GM23338 (cell line): Measurements from ENCODE around the gene JDP2. TPM values are rescaled to one million over a fixed set of nuclear protein-coding genes. Genes with fewer than 3 reads are reported as not detected.

Experiments
- ATAC-seq: fragments of 200-7000 bp; cut with Tn5 transposase; 3 replicates; pipeline ENCODE4 v1.9.1; 2020
- DNase-seq: peaks from one replicate; pipeline ENCODE4 v3.0.0-alpha.2; 2015; ENCODE audit warnings: low spot score
- H2AFZ ChIP-seq: fragments of 200-600 bp; sonication (generic); 2 replicates; pipeline ENCODE4 v1.8.0; 2016; ENCODE audit warnings: antibody characterized with exemption, mild to moderate bottlenecking, moderate library complexity
- H3F3A ChIP-seq: fragments of 200-600 bp; sonication (generic); replicated peaks from 2 replicates; pipeline ENCODE4 v1.8.0; 2017; ENCODE audit warnings: antibody characterized with exemption, mixed run types, low read depth
- H3K27ac ChIP-seq: fragments of 200-600 bp; sonication (generic); 2 replicates; pipeline ENCODE4 v1.6.1; 2016; ENCODE audit warnings: low read depth
- H3K27me3 ChIP-seq: fragments of 200-600 bp; sonication (generic); 2 replicates; pipeline ENCODE4 v1.8.0; 2016; ENCODE audit warnings: mild to moderate bottlenecking, mixed run types, moderate library complexity; ENCODE audit not compliant: insufficient read depth
- H3K36me3 ChIP-seq: fragments of 200-600 bp; sonication (generic); 2 replicates; pipeline ENCODE4 v1.8.0; 2016; ENCODE audit warnings: mild to moderate bottlenecking; ENCODE audit not compliant: insufficient read depth
- H3K4me1 ChIP-seq: fragments of 200-600 bp; sonication (generic); 2 replicates; pipeline ENCODE4 v1.8.0; 2016; ENCODE audit warnings: mild to moderate bottlenecking, moderate library complexity; ENCODE audit not compliant: insufficient read depth
- H3K4me2 ChIP-seq: fragments of 200-600 bp; sonication (generic); 2 replicates; pipeline ENCODE4 v1.7.1; 2017; ENCODE audit warnings: mixed run types
- H3K4me3 ChIP-seq: fragments of 200-600 bp; sonication (generic); 2 replicates; pipeline ENCODE4 v1.6.1; 2016; ENCODE audit warnings: mixed run types
- H3K79me2 ChIP-seq: fragments of 200-600 bp; sonication (generic); replicated peaks from 2 replicates; pipeline ENCODE4 v1.8.0; 2017; ENCODE audit warnings: mild to moderate bottlenecking; ENCODE audit not compliant: insufficient read depth
- H3K9me2 ChIP-seq: fragments of 200-600 bp; sonication (generic); 2 replicates; pipeline ENCODE4 v1.8.0; 2017; ENCODE audit not compliant: insufficient read depth
- H4K20me1 ChIP-seq: fragments of 200-600 bp; sonication (generic); replicated peaks from 2 replicates; pipeline ENCODE4 v1.8.0; 2017; ENCODE audit warnings: mild to moderate bottlenecking; ENCODE audit not compliant: insufficient read depth
- H3K27ac Mint-ChIP-seq: 2 replicates; pipeline ENCODE4 v1.8.0; 2020; ENCODE audit warnings: inconsistent platforms, mild to moderate bottlenecking, moderate library complexity, mixed read lengths
- H3K27me3 Mint-ChIP-seq: 3 replicates; pipeline ENCODE4 v1.8.0; 2022; ENCODE audit warnings: low read depth, mild to moderate bottlenecking, moderate library complexity, mixed read lengths, inconsistent platforms; ENCODE audit not compliant: insufficient read depth, poor library complexity
- H3K36me3 Mint-ChIP-seq: 3 replicates; pipeline ENCODE4 v1.8.0; 2021; ENCODE audit warnings: low read depth, mild to moderate bottlenecking, inconsistent platforms, moderate library complexity, mixed read lengths
- H3K4me1 Mint-ChIP-seq: 3 replicates; pipeline ENCODE4 v1.8.0; 2020; ENCODE audit warnings: mild to moderate bottlenecking, inconsistent platforms, mixed read lengths
- H3K4me3 Mint-ChIP-seq: 3 replicates; pipeline ENCODE4 v1.8.0; 2021; ENCODE audit warnings: moderate library complexity, mild to moderate bottlenecking, inconsistent platforms, mixed read lengths
- H3K9me3 Mint-ChIP-seq: 3 replicates; pipeline ENCODE4 v1.8.0; 2020; ENCODE audit warnings: moderate library complexity, mild to moderate bottlenecking, inconsistent platforms, mixed read lengths
- CREB1 ChIP-seq: fragments of 250-450 bp; sonication (Bioruptor Pico); IDR thresholded peaks from 2 replicates; pipeline ENCODE4 v1.5.0; 2020; ENCODE audit warnings: low read depth, mild to moderate bottlenecking, moderate library complexity
- EZH2 ChIP-seq: fragments of 200-600 bp; sonication (generic); IDR thresholded peaks from one replicate; pipeline ENCODE4 v1.8.0; 2017; ENCODE audit warnings: antibody characterized with exemption, mild to moderate bottlenecking, low read depth; ENCODE audit not compliant: unreplicated experiment
- EZH2phosphoT487 ChIP-seq: fragments of 200-600 bp; sonication (generic); IDR thresholded peaks from one replicate; pipeline ENCODE4 v1.8.1; 2018; ENCODE audit warnings: antibody characterized with exemption; ENCODE audit not compliant: unreplicated experiment
- JUNB ChIP-seq: IDR thresholded peaks from one replicate; pipeline ENCODE4 v1.6.1; 2016; ENCODE audit warnings: antibody characterized with exemption; ENCODE audit not compliant: unreplicated experiment
- NANOG ChIP-seq: IDR thresholded peaks from 2 replicates; pipeline ENCODE4 v1.6.1; 2016; ENCODE audit warnings: antibody characterized with exemption, borderline replicate concordance
- POLR2AphosphoS5 ChIP-seq: IDR thresholded peaks from 2 replicates; pipeline ENCODE4 v1.6.1; 2016; ENCODE audit warnings: antibody characterized with exemption, low read depth
- STAT1 ChIP-seq: IDR thresholded peaks from one replicate; pipeline ENCODE4 v1.6.1; 2016; ENCODE audit warnings: antibody characterized with exemption; ENCODE audit not compliant: unreplicated experiment
- ZNF114 ChIP-seq: fragments of 250-450 bp; sonication (Bioruptor Pico); IDR thresholded peaks from 2 replicates; pipeline ENCODE4 v1.5.0; 2020; ENCODE audit warnings: mild to moderate bottlenecking, moderate library complexity
- ZNF331 ChIP-seq: fragments of 250-450 bp; sonication (Bioruptor Pico); IDR thresholded peaks from 2 replicates; pipeline ENCODE4 v1.5.0; 2020; ENCODE audit warnings: low read depth, mild to moderate bottlenecking, moderate library complexity
- polyA plus RNA-seq: library from polyadenylated mRNA; unstranded; fragments of >200 nt; fragmentation: Nextera tagmentation; extraction: Ambion mirVana; gene quantifications from 2 replicates; pipeline ENCODE4 v1.2.1, GENCODE V29; 2016
- total RNA-seq: library from RNA; depleted of rRNA; stranded (reverse); fragments of >200 nt; shearing (Covaris generic); gene quantifications from 2 replicates; pipeline ENCODE4 v1.2.3, GENCODE V29; 2014
- TF ChIP-seq, protein P1 (sequence below), 2 experiments: fragments of 200-600 bp in 1 of 2; sonication (generic) in 1 of 2; conservative IDR thresholded peaks; 2 replicates each; pipeline versions ENCODE4 v1.5.1 to v1.6.1; 2016 to 2017; ENCODE audit warnings: antibody characterized with exemption in 2 of 2, low read depth in 2 of 2, mild to moderate bottlenecking in 2 of 2, moderate library complexity in 1 of 2
- TF ChIP-seq, protein P2 (sequence below): fragments of 250-450 bp; sonication (Bioruptor Pico); IDR thresholded peaks from 2 replicates; pipeline ENCODE4 v1.5.0; 2020; ENCODE audit warnings: mild to moderate bottlenecking, moderate library complexity
- TF ChIP-seq, protein P3 (sequence below): IDR thresholded peaks from 2 replicates; pipeline ENCODE4 v1.6.1; 2016; ENCODE audit warnings: antibody characterized with exemption
- TF ChIP-seq, protein P4 (sequence below): IDR thresholded peaks from one replicate; pipeline ENCODE4 v1.6.1; 2018; ENCODE audit warnings: antibody characterized with exemption; ENCODE audit not compliant: unreplicated experiment

The JDP2 gene
- total and polyA plus RNA-seq, 2 experiments from 2014 or later, result 12.5 to 38.9 TPM

- H3K27me3 Mint-ChIP-seq, result no peaks in the 10 kb centered on the region
- Histone ChIP-seq H3K4me2 (no peak overlapping the region), H3K9me2 (no peaks in the 10 kb centered on the region), H3K27ac (no peak overlapping the region), H3F3A (no peaks in the 10 kb centered on the region), H3K4me3 (no peak overlapping the region), H3K36me3 (no peaks in the 10 kb centered on the region), H3K79me2 (no peaks in the 10 kb centered on the region), H2AFZ (no peak overlapping the region), H3K4me1 (peaks cover 12% of the 10 kb centered on the region), H3K27me3 (no peaks in the 10 kb centered on the region), H4K20me1 (no peaks in the 10 kb centered on the region)
- no peak for TF ChIP-seq ZNF114 (CRISPR knock-in tag)
- TF ChIP-seq, protein P1, sequence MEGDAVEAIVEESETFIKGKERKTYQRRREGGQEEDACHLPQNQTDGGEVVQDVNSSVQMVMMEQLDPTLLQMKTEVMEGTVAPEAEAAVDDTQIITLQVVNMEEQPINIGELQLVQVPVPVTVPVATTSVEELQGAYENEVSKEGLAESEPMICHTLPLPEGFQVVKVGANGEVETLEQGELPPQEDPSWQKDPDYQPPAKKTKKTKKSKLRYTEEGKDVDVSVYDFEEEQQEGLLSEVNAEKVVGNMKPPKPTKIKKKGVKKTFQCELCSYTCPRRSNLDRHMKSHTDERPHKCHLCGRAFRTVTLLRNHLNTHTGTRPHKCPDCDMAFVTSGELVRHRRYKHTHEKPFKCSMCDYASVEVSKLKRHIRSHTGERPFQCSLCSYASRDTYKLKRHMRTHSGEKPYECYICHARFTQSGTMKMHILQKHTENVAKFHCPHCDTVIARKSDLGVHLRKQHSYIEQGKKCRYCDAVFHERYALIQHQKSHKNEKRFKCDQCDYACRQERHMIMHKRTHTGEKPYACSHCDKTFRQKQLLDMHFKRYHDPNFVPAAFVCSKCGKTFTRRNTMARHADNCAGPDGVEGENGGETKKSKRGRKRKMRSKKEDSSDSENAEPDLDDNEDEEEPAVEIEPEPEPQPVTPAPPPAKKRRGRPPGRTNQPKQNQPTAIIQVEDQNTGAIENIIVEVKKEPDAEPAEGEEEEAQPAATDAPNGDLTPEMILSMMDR (conservative IDR thresholded peaks at IDR 0.05; ENCODE audit: low read depth in 2 of 2), result no peak
- TF ChIP-seq JUNB, result no peak
- no peak for TF ChIP-seq EZH2phosphoT487
- TF ChIP-seq, protein P2, sequence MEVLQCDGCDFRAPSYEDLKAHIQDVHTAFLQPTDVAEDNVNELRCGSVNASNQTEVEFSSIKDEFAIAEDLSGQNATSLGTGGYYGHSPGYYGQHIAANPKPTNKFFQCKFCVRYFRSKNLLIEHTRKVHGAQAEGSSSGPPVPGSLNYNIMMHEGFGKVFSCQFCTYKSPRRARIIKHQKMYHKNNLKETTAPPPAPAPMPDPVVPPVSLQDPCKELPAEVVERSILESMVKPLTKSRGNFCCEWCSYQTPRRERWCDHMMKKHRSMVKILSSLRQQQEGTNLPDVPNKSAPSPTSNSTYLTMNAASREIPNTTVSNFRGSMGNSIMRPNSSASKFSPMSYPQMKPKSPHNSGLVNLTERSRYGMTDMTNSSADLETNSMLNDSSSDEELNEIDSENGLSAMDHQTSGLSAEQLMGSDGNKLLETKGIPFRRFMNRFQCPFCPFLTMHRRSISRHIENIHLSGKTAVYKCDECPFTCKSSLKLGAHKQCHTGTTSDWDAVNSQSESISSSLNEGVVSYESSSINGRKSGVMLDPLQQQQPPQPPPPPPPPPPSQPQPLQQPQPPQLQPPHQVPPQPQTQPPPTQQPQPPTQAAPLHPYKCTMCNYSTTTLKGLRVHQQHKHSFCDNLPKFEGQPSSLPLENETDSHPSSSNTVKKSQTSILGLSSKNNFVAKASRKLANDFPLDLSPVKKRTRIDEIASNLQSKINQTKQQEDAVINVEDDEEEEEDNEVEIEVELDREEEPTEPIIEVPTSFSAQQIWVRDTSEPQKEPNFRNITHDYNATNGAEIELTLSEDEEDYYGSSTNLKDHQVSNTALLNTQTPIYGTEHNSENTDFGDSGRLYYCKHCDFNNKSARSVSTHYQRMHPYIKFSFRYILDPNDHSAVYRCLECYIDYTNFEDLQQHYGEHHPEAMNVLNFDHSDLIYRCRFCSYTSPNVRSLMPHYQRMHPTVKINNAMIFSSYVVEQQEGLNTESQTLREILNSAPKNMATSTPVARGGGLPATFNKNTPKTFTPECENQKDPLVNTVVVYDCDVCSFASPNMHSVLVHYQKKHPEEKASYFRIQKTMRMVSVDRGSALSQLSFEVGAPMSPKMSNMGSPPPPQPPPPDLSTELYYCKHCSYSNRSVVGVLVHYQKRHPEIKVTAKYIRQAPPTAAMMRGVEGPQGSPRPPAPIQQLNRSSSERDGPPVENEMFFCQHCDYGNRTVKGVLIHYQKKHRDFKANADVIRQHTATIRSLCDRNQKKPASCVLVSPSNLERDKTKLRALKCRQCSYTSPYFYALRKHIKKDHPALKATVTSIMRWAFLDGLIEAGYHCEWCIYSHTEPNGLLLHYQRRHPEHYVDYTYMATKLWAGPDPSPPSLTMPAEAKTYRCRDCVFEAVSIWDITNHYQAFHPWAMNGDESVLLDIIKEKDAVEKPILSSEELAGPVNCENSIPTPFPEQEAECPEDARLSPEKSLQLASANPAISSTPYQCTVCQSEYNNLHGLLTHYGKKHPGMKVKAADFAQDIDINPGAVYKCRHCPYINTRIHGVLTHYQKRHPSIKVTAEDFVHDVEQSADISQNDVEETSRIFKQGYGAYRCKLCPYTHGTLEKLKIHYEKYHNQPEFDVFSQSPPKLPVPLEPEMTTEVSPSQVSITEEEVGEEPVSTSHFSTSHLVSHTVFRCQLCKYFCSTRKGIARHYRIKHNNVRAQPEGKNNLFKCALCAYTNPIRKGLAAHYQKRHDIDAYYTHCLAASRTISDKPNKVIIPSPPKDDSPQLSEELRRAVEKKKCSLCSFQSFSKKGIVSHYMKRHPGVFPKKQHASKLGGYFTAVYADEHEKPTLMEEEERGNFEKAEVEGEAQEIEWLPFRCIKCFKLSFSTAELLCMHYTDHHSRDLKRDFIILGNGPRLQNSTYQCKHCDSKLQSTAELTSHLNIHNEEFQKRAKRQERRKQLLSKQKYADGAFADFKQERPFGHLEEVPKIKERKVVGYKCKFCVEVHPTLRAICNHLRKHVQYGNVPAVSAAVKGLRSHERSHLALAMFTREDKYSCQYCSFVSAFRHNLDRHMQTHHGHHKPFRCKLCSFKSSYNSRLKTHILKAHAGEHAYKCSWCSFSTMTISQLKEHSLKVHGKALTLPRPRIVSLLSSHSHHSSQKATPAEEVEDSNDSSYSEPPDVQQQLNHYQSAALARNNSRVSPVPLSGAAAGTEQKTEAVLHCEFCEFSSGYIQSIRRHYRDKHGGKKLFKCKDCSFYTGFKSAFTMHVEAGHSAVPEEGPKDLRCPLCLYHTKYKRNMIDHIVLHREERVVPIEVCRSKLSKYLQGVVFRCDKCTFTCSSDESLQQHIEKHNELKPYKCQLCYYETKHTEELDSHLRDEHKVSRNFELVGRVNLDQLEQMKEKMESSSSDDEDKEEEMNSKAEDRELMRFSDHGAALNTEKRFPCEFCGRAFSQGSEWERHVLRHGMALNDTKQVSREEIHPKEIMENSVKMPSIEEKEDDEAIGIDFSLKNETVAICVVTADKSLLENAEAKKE, result no peak
- no peak for TF ChIP-seq NANOG
- no peak for TF ChIP-seq STAT1
- TF ChIP-seq, protein P3, sequence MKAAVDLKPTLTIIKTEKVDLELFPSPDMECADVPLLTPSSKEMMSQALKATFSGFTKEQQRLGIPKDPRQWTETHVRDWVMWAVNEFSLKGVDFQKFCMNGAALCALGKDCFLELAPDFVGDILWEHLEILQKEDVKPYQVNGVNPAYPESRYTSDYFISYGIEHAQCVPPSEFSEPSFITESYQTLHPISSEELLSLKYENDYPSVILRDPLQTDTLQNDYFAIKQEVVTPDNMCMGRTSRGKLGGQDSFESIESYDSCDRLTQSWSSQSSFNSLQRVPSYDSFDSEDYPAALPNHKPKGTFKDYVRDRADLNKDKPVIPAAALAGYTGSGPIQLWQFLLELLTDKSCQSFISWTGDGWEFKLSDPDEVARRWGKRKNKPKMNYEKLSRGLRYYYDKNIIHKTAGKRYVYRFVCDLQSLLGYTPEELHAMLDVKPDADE, result no peak
- TF ChIP-seq EZH2, result no peak
- TF ChIP-seq POLR2AphosphoS5, result no peak
- TF ChIP-seq ZNF331 (CRISPR knock-in tag), result no peak
- TF ChIP-seq, protein P4, sequence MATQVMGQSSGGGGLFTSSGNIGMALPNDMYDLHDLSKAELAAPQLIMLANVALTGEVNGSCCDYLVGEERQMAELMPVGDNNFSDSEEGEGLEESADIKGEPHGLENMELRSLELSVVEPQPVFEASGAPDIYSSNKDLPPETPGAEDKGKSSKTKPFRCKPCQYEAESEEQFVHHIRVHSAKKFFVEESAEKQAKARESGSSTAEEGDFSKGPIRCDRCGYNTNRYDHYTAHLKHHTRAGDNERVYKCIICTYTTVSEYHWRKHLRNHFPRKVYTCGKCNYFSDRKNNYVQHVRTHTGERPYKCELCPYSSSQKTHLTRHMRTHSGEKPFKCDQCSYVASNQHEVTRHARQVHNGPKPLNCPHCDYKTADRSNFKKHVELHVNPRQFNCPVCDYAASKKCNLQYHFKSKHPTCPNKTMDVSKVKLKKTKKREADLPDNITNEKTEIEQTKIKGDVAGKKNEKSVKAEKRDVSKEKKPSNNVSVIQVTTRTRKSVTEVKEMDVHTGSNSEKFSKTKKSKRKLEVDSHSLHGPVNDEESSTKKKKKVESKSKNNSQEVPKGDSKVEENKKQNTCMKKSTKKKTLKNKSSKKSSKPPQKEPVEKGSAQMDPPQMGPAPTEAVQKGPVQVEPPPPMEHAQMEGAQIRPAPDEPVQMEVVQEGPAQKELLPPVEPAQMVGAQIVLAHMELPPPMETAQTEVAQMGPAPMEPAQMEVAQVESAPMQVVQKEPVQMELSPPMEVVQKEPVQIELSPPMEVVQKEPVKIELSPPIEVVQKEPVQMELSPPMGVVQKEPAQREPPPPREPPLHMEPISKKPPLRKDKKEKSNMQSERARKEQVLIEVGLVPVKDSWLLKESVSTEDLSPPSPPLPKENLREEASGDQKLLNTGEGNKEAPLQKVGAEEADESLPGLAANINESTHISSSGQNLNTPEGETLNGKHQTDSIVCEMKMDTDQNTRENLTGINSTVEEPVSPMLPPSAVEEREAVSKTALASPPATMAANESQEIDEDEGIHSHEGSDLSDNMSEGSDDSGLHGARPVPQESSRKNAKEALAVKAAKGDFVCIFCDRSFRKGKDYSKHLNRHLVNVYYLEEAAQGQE, result no peak
- no peak for TF ChIP-seq CREB1 (CRISPR knock-in tag)
- ATAC-seq (no peak), DNase-seq (no peak)
- H3K36me3 Mint-ChIP-seq, result no peaks in the 10 kb centered on the region
- H3K4me1 Mint-ChIP-seq, result peaks cover 14% of the 10 kb centered on the region
- H3K4me3 Mint-ChIP-seq, result no peak overlapping the region
- no peak overlapping the region for H3K27ac Mint-ChIP-seq
- no peaks in the 10 kb centered on the region for H3K9me3 Mint-ChIP-seq
Measured at GRCh38 chr14:75390183-75390582, 37.6 kb upstream of the JDP2 start.
